GM18517 (cell line): ENCODE data around the gene STK32C.

ENCODE experiments used
- ATAC-seq: cut with Tn5 transposase; IDR thresholded peaks from one replicate; pipeline ENCODE4 v1.9.1; 2021; ENCODE audit warnings: mild to moderate bottlenecking, moderate library complexity; ENCODE audit not compliant: unreplicated experiment

STK32C gene

DNA sequence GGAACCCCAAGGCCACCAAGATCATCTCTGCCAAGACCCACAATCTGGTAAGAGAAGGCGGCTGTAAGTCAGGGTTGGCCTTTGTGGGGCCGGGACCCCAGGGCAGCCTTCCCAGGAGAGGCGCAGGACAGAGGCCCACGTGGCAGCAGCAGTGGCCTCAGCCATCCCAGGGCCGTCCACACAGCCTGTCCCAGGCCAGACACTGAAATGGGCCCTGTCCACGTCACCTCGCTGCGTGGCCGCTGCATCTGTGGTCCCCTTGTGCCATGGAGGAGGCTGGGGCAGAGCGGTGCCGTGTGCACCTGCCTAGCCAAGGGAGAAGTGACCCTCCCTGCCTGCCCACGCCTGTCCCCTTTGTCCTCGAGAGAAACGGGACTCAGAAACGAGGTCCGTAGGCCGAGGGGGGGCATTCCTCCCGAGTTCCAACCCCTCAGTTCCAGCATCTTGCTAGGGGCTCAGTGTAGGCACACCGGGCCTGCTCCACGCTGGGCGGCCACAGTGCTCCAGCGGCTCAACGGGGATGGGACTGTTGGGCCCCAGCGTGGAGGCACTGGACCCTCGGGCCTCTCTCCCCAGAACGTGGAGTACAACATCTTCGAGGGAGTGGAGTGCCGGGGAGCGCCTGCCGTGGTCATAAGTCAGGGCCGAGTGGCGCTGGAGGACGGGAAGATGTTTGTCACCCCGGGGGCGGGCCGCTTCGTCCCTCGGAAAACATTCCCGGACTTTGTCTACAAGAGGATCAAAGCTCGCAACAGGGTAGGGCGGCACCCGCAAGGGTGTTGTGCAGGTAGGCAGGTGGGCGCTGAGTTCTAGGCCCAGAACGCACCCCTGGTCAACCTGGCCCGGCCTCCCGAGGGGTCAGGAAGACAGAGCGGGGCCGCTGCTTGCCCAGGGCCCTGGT lies 105.4 kb downstream of the STK32C start:
- ATAC-seq: no peak

DNA sequence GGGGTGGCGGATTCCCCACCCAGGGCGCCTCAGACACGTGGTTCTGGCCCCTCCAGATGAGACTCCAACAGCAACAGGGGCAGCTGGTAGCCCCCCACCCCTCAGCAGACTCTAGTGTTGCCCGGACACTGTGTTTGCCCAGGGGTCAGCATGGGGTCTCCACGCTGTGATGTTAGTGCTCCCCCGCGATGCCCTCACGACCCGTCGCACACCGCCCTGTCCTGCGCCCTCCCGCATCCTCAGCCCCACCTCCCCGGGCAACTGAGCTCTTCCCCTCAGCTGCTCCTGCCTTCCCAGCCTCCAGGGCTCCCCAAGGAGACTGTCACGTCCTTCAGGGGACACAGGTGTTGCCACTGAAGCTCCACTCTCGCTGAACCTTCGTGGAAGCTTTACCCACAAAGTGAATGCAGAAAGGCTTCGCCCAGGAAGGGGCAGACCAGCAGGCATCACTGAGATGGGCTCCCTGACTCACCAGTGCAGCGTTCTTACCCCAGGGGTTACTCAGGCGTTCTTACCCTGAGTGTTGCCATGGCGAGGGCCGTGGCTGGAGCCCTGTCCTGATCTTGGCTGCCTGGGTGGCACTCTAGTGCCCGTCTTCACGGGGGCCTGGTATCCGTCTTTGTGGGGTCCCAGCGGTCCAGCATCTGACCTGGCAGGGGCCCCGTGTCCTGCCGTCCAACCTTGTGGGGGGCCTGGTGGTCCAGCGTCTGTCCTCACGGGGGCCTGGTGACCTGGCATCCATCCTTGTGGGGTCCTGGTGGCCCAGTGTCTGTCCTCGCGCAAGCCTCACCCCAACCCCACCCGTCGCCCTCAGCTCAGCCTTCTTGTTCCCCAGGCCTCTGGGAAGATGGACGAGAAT lies 106.4 kb downstream of the STK32C start:
- ATAC-seq: no peak

DNA sequence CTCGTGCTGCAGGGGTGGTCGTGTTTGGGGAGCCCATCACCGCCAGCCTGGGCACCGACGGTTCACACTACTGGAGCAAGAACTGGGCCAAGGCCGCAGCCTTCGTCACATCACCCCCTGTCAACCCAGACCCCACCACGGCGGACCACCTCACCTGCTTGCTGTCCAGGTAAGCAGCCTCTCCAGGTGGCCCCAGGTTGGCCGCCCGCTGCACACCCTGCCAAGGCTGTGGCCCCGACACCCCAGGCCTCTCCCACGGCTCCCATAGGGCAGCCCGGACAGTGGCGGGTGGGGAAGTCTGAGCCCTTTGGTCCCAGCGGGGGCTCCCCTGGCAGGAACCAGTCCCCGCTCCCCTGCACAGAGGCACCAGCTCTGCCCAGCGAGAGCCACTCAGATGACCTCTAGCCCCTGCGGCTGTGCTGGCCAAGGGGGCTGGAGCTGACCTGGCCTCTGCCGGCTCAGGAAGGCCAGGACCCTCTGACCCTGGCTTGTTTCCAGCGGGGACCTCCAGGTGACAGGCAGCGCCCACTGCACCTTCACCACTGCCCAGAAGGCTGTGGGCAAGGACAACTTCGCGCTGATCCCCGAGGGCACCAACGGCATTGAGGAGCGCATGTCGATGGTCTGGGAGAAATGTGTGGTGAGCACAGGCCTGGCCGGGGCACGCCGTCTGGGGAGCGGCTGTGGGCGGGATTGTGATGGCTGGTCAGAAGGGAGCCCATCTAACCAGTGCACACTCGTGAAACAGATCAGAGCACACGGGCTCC lies 107.2 kb downstream of the STK32C start:
- no peak for ATAC-seq

DNA sequence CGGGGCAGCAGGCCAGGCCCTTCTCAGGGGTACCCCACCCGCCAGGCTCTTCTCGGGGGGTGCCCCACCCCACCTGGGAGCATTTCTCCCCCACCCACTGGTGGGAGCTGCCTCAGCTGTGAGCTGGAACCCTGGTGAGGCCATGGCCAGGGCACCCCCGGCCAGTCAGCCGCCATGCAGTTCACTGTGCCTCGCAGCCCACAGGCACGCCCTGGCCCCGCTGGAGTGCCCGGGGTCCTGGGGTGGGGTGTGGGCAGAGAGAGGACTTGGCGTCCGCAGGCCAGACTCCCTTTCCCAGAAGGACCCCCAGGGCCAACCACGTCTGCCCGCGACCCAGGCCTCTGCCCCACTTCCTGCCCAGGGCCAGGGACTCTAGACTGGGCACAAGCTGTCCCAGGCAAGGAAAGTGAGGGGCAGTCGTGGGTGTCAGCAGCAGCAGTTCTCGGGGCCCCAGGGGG lies 107.9 kb downstream of the STK32C start:
- no peak for ATAC-seq

DNA sequence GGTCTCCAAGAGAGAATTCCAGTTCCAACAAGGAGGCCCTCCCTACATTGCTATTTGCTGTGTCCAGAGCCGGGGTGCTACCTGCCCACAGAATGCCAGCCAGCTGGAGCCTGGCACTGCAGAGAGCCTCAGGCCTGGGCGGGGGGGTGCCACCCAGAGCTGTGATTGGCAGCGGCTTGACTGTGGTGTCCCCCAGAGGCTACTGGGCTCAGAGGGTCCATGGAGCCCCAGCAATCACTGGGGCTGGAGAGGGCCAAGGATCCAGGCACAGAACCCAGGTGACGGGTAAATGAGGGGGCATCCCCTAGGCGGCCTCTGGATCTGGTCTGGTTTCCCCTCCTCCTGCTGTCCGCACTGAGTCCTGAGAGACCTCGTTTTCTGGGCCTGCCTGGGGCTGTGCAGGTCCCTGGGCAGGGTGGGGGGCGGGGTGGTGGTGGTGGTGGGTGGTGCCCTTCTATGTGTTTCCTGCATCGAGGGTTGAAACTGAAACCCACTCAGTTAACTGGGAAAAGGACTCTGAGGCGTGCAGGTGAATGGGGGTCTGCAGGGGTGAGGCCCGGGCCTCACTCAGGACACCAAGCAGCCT lies 108.4 kb downstream of the STK32C start:
- no peak for ATAC-seq

DNA sequence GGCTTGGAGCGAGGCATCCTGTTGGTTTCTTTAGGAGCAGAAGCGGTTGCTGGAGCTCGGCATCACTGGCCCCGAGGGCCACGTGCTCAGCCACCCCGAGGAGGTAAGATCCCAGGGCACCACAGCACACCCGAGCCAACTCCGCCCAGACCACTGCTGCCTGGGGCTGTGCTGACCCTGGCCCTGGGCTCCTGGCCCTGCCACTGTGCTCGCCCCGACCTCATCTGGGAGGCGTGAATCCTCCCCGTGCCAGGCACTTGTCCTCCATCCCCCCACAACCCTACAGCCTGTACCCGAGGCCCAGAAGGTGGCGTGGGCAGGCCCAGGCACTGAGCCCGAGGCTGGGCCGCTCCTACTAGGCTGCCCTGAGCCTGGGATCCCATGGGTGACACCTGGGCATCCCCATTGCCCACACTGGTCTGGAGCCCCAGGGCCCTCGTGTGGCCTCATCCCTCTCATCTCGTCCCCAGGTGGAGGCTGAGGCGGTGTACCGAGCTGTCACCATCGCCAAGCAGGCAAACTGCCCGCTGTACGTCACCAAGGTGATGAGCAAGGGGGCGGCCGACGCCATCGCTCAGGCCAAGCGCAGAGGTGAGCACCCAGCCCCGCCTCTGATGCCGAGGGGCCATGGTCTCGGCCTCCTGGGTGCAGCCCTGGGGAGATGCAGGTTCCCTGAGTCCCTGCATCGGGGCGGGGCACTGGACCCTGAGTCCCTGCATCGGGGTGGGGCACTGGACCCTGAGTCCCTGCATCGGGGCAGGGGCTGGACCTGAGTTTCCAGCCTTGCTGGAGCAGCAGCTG lies 109.2 kb downstream of the STK32C start:
- ATAC-seq: no peak

DNA sequence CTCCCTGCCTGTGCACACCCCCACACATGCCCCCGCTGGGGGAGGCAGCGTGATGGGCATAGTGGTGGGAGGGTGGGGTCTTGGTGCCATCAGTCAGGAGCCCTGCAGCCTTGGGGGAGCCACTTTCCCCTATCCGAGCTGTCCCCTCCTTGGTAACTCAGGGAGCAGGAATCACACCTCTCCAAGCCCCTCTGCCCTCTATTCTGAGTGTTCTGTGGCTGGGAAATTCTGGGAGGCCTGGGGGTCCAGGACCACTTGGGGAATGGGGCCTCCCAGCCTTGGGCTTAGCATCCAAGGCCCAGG lies 109.7 kb downstream of the STK32C start:
- ATAC-seq: no peak

DNA sequence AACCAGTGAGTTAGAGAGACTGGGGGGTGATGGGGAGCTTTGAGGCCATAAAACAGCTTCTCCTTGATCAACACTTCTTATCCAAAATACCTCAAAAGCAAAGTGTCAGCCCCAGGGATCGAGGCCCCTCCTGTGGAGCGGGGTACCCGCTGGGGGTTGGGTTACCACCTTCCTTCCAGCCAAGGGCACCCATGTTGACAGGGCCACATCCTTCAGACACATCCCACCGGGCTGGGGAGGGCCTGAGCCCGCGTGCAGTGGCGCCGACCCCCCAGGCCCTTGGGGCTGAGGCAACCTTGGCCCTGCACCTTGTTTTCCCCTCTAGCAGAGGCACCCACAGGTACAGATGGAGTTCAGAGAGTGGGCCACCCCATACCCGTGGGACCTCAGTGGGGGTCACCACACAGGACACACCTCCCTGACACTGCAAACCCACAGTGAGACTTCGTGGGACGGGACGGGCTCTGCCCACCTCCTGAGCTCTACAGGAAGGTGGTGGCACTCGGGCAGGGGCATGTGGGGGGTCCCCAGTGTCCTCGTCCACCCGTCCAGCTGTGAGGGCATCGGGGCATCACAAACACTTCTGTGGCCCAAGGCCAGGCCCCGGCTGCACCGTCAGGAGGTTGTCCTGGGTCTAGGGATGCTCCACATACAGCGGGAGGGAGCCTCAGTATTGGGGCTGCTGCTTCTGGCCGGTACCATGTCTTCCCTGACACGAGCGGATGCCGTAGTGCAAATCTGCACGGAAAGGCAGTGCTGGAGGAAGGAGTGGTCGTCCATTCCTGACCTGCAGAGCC lies 110.3 kb downstream of the STK32C start:
- no peak for ATAC-seq

DNA sequence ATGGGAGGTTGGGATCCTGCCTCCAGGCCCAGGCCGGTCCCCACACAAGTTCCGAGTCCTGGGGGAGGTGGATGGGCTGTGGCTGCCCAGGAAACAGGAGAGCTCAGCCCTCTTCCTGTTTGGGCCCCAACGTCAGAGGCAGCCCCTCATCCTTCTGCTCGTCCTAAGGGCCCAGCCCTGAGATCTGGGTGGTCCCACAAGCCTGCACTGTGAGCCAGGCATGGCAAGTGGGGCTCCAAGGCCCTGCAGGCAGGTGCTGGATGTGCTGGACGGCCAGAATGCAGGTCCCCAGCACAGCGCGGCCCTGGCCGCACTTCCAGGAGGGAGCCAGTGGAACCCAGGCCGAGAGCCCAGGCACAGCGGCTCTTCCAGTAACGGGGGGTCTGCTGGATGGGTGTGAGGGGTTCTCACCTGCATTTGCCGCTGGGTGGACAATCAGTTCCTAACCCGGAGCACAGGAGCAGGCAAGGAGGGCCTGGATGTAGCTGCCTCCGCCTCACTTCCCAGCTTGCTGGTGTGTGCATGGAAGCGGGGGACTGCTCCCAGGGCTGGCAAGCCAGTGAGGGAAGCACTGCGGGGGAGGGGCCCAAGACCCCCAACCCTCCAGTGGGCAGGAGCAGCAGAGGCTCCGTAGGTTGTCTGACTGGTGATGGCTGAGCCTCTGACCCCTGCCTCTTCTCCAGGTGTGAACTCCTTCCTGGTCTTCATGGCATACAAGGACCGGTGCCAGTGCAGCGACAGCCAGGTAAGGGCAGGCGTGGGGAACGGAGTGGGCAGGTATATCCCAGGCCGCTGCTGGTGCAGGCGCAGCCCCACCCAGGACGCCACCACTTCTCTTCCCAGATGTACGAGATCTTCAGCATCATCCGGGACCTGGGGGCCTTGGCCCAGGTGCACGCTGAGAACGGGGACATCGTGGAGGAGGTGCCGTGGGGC lies 111.3 kb downstream of the STK32C start:
- ATAC-seq: no peak

DNA sequence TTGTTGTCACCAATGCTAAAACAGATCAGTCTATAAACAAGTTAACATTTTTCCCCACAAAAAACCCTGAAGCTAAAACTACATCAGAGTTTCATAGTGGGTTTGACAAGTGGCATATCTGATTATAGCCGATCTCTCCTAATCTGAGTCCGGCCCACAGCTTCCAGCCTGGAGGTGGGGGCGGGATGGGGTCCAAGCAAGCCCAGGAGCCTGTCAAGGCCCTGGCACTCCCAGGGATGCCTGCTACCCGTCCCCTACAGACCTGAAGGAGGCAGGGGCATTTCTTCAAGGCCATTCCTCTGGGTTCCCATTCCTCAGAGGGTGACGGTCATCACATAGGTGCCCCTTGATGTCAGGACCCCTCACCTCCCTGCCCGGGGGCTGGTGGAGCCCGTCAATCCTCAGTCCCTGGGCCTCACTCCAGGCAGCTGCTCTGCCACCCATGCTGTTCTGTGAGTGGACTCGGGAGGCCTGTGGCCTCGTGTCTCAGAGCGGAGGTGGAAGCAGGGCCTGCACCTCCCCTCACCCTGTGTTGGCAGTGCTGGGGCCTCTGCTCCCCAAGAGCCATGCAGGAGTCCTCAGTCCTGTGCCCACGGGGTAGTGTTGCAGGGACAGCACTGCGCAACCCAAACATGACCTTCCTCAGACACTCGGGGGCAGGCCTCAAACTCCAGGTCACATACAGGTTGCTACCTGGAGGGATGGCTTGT lies 112.2 kb downstream of the STK32C start:
- ATAC-seq: no peak

DNA sequence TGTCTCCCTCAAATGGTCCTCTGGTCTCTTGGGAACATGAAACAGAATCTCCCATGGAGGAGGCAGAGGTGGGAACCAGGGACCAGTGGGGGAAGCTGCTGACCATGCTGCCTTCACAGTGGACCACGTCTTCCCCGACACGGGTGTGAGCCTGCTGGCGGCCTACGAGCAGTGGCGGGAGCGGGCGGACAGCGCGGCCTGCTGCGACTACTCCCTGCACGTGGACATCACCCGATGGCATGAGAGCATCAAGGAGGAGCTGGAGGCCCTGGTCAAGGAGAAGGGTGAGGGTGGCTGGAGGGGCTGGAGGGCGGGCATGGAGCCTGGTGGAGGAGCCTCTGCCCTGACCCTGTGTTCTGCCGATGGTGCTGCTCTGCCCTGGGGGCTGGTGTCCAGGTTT lies 113.0 kb downstream of the STK32C start:
- ATAC-seq: no peak

DNA sequence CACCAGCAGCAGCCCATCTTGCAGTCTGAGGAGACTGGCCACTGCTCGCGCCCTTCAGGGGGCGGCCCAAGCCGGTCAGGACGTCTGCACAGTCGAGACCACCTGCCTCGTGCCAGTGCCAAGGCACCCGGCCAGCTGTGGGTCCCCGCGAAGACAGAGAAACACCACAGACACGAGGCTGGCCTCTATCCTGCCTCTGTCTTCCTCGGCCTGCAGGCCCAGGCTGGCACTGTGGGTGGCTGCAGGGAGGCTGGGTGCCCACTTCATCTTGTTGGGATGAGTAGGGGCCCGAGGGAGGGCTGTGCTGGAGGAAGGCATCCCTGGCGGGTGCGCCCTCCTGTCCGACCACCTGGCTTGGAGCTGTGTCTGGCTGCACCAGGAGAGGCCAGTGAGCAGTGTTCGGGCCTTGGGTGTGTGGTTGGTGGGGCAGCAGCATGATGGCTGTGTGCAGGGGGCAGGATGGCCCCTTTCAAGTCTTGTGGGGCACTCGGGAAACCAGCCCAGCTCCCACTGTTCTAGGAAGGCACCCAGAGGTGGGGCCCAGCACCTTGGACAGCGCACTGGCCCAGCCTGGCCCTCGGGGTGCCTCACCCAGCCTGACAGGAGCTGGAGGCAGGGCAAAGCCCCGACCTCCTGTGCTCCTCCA lies 113.7 kb downstream of the STK32C start:
- no peak for ATAC-seq

DNA sequence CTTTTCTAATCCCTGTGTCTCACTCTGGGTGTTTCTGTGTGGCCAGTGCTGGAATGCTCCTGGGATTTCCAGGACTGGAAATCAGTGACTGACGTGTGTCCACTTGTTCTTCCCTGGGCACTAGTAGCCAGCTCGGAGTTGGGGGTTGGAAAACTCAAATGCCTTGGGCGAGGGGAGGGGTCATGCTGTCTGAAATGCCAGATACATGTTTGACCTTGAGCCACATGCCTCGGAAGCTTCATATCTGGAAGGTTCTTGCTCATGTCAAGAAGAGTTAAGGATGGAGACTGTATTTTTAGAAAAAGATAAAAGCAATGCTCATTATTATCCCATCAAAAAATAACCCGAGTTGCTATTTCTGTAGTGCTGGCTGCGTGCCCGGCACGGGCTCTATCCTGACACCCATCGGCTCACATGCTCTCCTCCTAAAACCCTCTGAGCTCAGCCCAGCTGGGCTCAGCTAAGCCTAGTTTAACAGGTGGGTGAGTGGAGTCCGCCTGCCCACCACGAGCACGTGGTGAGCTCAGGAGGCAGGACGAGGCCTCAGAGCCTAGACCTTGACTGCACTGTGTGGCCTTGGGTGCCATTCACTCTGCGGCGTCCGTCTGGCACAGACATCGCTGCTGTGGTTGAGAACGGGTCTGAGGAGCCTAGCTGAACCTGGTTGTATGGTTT lies 114.6 kb downstream of the STK32C start:
- ATAC-seq: no peak

DNA sequence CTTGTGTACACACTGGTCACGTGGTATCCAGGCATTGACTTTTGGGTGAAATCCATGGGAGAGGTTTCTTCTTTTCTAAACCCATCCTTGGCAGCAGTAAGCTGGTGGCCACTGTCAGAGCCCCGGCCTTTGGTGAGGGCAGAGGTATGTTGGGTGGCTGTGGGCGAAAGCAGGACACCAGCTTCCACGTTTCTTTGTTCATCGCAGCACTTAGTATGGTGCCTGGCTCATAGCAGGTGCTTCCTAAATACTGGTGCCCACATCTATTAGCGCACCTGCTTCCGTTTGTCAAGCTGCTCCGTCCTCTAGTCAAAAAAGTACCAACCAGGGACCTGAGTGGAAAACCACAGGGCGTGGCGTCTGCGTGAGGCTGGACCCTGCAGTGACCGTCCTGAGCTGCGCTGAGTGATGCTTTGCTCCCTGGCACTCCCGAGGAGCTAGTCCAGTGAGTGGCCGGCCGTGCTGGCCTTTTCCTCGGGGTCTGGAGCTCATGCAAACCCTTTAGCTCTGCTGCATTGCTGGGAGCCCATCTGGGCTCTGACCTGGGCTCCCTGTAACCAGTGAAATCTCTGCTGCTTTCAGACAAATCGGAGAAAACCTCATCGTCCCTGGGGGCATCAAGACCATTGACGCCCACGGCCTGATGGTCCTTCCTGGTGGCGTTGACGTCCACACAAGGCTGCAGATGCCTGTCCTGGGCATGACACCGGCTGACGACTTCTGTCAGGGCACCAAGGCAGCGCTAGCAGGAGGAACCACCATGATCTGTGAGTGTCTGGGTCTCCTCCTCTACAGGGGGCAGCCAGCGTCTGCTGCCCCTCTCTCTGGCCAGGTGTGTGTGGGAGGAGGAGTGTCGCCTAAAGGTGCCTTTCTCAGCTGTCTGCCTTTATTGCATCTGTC lies 115.4 kb downstream of the STK32C start:
- no peak for ATAC-seq

DNA sequence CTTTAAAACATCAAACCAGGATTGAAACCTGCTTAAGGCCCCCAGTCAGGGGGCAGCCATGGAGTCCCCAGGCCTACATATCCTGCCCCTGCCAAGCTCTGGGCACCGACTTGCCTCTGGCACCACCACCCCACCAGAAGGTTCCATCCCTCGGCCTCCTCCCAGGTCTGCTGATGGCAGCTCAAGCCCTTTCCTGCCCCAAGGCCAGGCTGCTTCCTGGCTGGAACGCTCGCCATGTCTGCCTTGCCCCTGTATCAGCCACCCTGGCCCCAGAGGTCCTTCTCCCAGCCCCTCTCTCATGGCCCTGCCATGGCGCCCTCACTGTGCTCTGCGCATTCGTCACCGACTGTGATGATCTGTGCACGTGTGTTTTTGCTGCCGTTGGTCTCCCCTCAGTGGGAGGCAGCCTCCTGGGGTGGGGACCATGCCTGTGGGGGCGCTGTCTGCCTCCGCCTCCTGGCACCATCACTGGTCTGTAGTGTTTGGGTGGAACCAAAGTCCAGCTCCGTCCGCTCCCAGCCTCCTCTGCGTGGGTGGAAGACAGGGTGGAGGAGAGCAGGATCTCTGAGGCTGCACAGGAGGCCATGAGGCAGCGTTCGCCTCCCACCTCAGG lies 117.8 kb downstream of the STK32C start:
- no peak for ATAC-seq
